ENCODE measurements around the gene GPC3. TPM values are rescaled to one million over a fixed set of nuclear protein-coding genes. Genes with fewer than 3 reads are reported as not detected.

Gene GPC3
- total RNA-seq, 1 experiment from 2014 or later: not detected

DNA sequence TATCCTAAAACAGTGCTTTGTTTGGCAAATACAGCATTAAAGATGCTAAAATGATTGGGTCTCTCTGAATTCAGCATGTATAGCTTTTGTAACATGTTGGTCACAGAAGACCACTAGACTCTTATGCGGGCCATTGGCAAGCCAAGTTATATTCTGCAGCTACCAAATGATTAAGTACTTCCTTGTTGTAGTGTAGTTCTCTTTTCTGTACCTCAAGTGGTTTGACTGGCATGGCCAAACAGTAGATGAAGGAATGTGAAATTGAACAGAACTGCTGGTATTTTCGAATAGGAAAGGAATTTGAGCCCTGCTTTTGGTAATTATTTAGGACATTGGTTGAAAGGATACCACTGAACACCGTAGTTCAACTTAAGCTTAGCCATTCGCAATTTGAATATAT, 376.2 kb downstream of the GPC3 start:
- no peak overlapping the region for H3K27ac ChIP-seq
- DNase-seq: no peak
- intact Hi-C loops (cut with micrococcal nuclease; ENCODE audit: unreplicated experiment): no loop called here
- H3K9me2 ChIP-seq (ENCODE audit: insufficient read depth): peaks cover 10% of the 10 kb centered on the region; the same call in 1 of the 2 replicates
- no peak overlapping the region for H3K4me2 ChIP-seq
- H3K36me3 ChIP-seq (ENCODE audit: low read depth): no peaks in the 10 kb centered on the region
- no peaks in the 10 kb centered on the region for H4K20me1 ChIP-seq (ENCODE audit: insufficient read depth)
- no peaks in the 10 kb centered on the region for H3F3A ChIP-seq (ENCODE audit: insufficient read depth, low read depth)
- TF ChIP-seq, protein P1, sequence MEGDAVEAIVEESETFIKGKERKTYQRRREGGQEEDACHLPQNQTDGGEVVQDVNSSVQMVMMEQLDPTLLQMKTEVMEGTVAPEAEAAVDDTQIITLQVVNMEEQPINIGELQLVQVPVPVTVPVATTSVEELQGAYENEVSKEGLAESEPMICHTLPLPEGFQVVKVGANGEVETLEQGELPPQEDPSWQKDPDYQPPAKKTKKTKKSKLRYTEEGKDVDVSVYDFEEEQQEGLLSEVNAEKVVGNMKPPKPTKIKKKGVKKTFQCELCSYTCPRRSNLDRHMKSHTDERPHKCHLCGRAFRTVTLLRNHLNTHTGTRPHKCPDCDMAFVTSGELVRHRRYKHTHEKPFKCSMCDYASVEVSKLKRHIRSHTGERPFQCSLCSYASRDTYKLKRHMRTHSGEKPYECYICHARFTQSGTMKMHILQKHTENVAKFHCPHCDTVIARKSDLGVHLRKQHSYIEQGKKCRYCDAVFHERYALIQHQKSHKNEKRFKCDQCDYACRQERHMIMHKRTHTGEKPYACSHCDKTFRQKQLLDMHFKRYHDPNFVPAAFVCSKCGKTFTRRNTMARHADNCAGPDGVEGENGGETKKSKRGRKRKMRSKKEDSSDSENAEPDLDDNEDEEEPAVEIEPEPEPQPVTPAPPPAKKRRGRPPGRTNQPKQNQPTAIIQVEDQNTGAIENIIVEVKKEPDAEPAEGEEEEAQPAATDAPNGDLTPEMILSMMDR (conservative IDR thresholded peaks at IDR 0.05): no peak
- TF ChIP-seq EZH2 (IDR thresholded peaks at IDR 0.05; ENCODE audit: low read depth): no peak
- no peak overlapping the region for H2AFZ ChIP-seq
- no peaks in the 10 kb centered on the region for H3K4me1 ChIP-seq (replicated peaks; ENCODE audit: insufficient read depth)
- H3K4me3 ChIP-seq: no peak overlapping the region
- no peaks in the 10 kb centered on the region for H3K79me2 ChIP-seq (ENCODE audit: low read depth)
- H3K9me3 ChIP-seq (ENCODE audit: insufficient read depth, low read depth): no peaks in the 10 kb centered on the region; the same call in 1 of the 2 replicates
- CTCF ChIA-PET: no interaction called here
- H3K27me3 ChIP-seq (ENCODE audit: insufficient read depth, low read depth): no peaks in the 10 kb centered on the region
- POLR2A ChIA-PET (ENCODE audit: unreplicated experiment): no interaction called here
- no TSS peak for BruUV-seq (replicated peaks)

GRCh38 chrX:133608406-133608805, 377.0 kb downstream of the GPC3 start:
- no peak overlapping the region for H2AFZ ChIP-seq
- H4K20me1 ChIP-seq (ENCODE audit: insufficient read depth): no peaks in the 10 kb centered on the region
- no peak overlapping the region for H3K4me2 ChIP-seq
- H3K36me3 ChIP-seq (ENCODE audit: low read depth): no peaks in the 10 kb centered on the region
- H3K27ac ChIP-seq: no peak overlapping the region
- no peaks in the 10 kb centered on the region for H3K9me3 ChIP-seq (ENCODE audit: insufficient read depth, low read depth)
- TF ChIP-seq EZH2 (IDR thresholded peaks at IDR 0.05; ENCODE audit: low read depth): no peak
- TF ChIP-seq, protein P1 (conservative IDR thresholded peaks at IDR 0.05): no peak
- ChIA-PET CTCF (no interaction called here), POLR2A (ENCODE audit: unreplicated experiment) (no interaction called here)
- peaks cover 10% of the 10 kb centered on the region; the same call in 1 of the 2 replicates for H3K9me2 ChIP-seq (ENCODE audit: insufficient read depth)
- H3F3A ChIP-seq (ENCODE audit: insufficient read depth, low read depth): no peaks in the 10 kb centered on the region
- no peaks in the 10 kb centered on the region for H3K79me2 ChIP-seq (ENCODE audit: low read depth)
- no peaks in the 10 kb centered on the region for H3K27me3 ChIP-seq (ENCODE audit: insufficient read depth, low read depth)
- H3K4me1 ChIP-seq (replicated peaks; ENCODE audit: insufficient read depth): no peaks in the 10 kb centered on the region
- no peak for DNase-seq
- H3K4me3 ChIP-seq: no peak overlapping the region
- BruUV-seq (replicated peaks): no TSS peak
- intact Hi-C loops (cut with micrococcal nuclease; ENCODE audit: unreplicated experiment): no loop called here

GRCh38 chrX:133607419-133608348, 377.7 kb downstream of the GPC3 start:
- Histone ChIP-seq H3K4me1 (replicated peaks; ENCODE audit: insufficient read depth) (no peaks in the 10 kb centered on the region), H3K9me3 (ENCODE audit: insufficient read depth, low read depth) (no peaks in the 10 kb centered on the region), H3K79me2 (ENCODE audit: low read depth) (no peaks in the 10 kb centered on the region), H3K9me2 (ENCODE audit: insufficient read depth) (peaks cover 10% of the 10 kb centered on the region; the same call in 1 of the 2 replicates), H3K4me3 (no peak overlapping the region), H3K27ac (no peak overlapping the region), H3K27me3 (ENCODE audit: insufficient read depth, low read depth) (no peaks in the 10 kb centered on the region), H4K20me1 (ENCODE audit: insufficient read depth) (no peaks in the 10 kb centered on the region), H3K36me3 (ENCODE audit: low read depth) (no peaks in the 10 kb centered on the region), H3F3A (ENCODE audit: insufficient read depth, low read depth) (no peaks in the 10 kb centered on the region), H3K4me2 (no peak overlapping the region), H2AFZ (no peak overlapping the region)
- intact Hi-C loops (cut with micrococcal nuclease; ENCODE audit: unreplicated experiment): no loop called here
- DNase-seq: no peak
- POLR2A ChIA-PET (ENCODE audit: unreplicated experiment): no interaction called here
- BruUV-seq (replicated peaks): no TSS peak
- CTCF ChIA-PET: no interaction called here
- TF ChIP-seq, protein P1 (conservative IDR thresholded peaks at IDR 0.05): no peak
- no peak for TF ChIP-seq EZH2 (IDR thresholded peaks at IDR 0.05; ENCODE audit: low read depth)
